ENCODE results near the gene BRME1. TPM values are rescaled to one million over a fixed set of nuclear protein-coding genes. Genes with fewer than 3 reads are reported as not detected.
A peak's percentile ranks its signal among the peaks of the same experiment; 100 is the strongest.

The BRME1 gene
- total and polyA plus RNA-seq, 2 of the 13 experiments (the other 11 are each of a cell fraction or from before 2014, with no cell fraction given): 0.74 to 1.5 TPM

DNA sequence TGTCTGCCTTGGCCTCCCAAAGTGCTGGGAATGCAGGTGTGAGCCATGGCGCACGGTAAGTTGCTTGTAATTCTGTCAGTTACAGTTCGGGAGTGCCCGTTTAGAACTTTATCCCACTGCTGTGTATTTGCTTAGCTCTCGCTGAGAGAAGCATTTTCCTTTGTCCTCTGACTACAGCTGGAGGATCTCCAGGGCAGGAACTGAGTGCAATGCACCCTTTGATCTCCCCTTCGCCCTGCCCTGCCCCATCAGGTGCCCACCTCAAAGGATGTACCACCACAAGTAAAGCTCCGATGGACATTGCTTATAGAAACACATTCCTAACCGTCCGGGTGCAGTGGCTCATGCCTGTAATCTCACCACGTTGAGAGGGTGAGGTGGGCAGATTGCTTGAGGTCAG lies 6.5 kb downstream of the BRME1 start (continued):
- TF ChIP-seq SMARCE1 (IDR thresholded peaks at IDR 0.05; ENCODE audit: borderline replicate concordance) (no peak), ZC3H4 (CRISPR knock-in tag; IDR thresholded peaks at IDR 0.05; ENCODE audit: borderline replicate concordance) (no peak), ZNF597 (CRISPR knock-in tag; IDR thresholded peaks at IDR 0.05) (no peak), ZSCAN25 (CRISPR knock-in tag; IDR thresholded peaks at IDR 0.05) (no peak), ZFP82 (CRISPR knock-in tag; IDR thresholded peaks at IDR 0.05; ENCODE audit: borderline replicate concordance) (no peak), ZNF24 (IDR thresholded peaks at IDR 0.05) (no peak), ZFYVE20 (CRISPR knock-in tag; IDR thresholded peaks at IDR 0.05; ENCODE audit: borderline replicate concordance, low read depth) (no peak), MTA1 (CRISPR knock-in tag; IDR thresholded peaks at IDR 0.05; ENCODE audit: borderline replicate concordance) (no peak), ZNF850 (CRISPR knock-in tag; conservative IDR thresholded peaks at IDR 0.05) (no peak), TBL1XR1 (IDR thresholded peaks at IDR 0.05; ENCODE audit: borderline replicate concordance, low read length, partially characterized antibody) (no peak), THAP7 (CRISPR knock-in tag; IDR thresholded peaks at IDR 0.05) (no peak), NR2F6 (IDR thresholded peaks at IDR 0.05) (peak; percentile 42), NR2F6 (CRISPR knock-in tag; IDR thresholded peaks at IDR 0.05) (no peak), RELA (CRISPR knock-in tag; IDR thresholded peaks at IDR 0.05) (no peak), RBM22 (optimal IDR thresholded peaks at IDR 0.05; ENCODE audit: low read length) (no peak), FOXC1 (CRISPR knock-in tag; IDR thresholded peaks at IDR 0.05; ENCODE audit: borderline replicate concordance) (no peak), CENPT (CRISPR knock-in tag; IDR thresholded peaks at IDR 0.05; ENCODE audit: low read depth) (no peak), ZNF564 (CRISPR knock-in tag; IDR thresholded peaks at IDR 0.05) (no peak)
- TF ChIP-seq, protein P1, sequence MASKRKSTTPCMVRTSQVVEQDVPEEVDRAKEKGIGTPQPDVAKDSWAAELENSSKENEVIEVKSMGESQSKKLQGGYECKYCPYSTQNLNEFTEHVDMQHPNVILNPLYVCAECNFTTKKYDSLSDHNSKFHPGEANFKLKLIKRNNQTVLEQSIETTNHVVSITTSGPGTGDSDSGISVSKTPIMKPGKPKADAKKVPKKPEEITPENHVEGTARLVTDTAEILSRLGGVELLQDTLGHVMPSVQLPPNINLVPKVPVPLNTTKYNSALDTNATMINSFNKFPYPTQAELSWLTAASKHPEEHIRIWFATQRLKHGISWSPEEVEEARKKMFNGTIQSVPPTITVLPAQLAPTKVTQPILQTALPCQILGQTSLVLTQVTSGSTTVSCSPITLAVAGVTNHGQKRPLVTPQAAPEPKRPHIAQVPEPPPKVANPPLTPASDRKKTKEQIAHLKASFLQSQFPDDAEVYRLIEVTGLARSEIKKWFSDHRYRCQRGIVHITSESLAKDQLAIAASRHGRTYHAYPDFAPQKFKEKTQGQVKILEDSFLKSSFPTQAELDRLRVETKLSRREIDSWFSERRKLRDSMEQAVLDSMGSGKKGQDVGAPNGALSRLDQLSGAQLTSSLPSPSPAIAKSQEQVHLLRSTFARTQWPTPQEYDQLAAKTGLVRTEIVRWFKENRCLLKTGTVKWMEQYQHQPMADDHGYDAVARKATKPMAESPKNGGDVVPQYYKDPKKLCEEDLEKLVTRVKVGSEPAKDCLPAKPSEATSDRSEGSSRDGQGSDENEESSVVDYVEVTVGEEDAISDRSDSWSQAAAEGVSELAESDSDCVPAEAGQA (IDR thresholded peaks at IDR 0.05; ENCODE audit: low read depth): no peak
- TF ChIP-seq, protein P1 (CRISPR knock-in tag; IDR thresholded peaks at IDR 0.05; ENCODE audit: borderline replicate concordance): no peak
- TF ChIP-seq, protein P2, sequence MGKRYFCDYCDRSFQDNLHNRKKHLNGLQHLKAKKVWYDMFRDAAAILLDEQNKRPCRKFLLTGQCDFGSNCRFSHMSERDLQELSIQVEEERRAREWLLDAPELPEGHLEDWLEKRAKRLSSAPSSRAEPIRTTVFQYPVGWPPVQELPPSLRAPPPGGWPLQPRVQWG (CRISPR knock-in tag; IDR thresholded peaks at IDR 0.05; ENCODE audit: borderline replicate concordance, low read depth): no peak
- TF ChIP-seq, protein P3, sequence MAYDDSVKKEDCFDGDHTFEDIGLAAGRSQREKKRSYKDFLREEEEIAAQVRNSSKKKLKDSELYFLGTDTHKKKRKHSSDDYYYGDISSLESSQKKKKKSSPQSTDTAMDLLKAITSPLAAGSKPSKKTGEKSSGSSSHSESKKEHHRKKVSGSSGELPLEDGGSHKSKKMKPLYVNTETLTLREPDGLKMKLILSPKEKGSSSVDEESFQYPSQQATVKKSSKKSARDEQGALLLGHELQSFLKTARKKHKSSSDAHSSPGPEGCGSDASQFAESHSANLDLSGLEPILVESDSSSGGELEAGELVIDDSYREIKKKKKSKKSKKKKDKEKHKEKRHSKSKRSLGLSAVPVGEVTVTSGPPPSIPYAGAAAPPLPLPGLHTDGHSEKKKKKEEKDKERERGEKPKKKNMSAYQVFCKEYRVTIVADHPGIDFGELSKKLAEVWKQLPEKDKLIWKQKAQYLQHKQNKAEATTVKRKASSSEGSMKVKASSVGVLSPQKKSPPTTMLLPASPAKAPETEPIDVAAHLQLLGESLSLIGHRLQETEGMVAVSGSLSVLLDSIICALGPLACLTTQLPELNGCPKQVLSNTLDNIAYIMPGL (CRISPR knock-in tag; IDR thresholded peaks at IDR 0.05; ENCODE audit: borderline replicate concordance in 1 of 2, low read depth in 1 of 2): no peak
